HG03575 (cell line): ENCODE measurements around the gene HIF1A.

Source experiments
- ATAC-seq: cut with Tn5 transposase; IDR thresholded peaks from one replicate; pipeline ENCODE4 v1.9.1; 2021; ENCODE audit not compliant: unreplicated experiment, insufficient number of reproducible peaks, low FRiP score; ENCODE audit errors: extremely low read depth

HIF1A gene

DNA sequence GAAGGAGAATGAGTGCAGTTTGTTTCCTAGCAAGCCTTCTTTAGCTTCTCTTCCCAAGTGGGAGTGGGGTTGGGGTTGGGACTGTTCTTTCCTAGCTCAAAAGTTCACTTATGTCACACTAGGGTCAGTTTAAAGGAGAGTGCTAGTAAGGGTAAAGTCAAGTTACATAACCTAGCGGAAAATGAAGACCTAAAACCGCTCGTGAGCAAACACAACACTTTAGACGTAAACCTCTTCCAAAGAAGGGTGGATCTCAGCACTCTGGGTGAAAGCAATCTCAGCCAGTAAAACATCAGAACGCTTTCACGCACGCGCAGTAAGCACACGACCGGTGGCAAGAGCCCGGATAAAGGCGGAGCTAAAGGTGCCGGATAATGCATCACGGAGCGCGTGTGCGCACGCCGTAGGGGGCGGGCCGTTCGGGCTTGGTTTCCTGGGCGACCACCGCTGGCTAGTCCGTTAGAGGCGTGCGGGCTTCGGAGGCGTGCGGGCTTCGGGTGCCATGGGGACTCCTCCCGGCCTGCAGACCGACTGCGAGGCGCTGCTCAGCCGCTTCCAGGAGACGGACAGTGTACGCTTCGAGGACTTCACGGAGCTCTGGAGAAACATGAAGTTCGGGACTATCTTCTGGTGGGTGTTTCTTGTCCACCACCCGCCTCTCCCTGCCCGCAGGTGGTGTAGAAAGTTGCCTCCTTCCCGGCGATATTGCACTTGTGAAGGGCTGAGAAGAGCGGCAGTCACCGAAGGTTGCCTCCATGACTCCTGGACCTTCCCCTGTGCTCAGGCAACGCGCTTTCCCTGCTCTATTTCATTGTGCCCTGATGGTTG is 66.9 kb downstream of the HIF1A start, which contains the start of gene SNAPC1:
TSS of gene SNAPC1 (plus strand) at position 462 of the 828 bp plus-strand sequence. CDS start at position 503, 41 bp downstream.
- peak; percentile 76 for ATAC-seq

DNA sequence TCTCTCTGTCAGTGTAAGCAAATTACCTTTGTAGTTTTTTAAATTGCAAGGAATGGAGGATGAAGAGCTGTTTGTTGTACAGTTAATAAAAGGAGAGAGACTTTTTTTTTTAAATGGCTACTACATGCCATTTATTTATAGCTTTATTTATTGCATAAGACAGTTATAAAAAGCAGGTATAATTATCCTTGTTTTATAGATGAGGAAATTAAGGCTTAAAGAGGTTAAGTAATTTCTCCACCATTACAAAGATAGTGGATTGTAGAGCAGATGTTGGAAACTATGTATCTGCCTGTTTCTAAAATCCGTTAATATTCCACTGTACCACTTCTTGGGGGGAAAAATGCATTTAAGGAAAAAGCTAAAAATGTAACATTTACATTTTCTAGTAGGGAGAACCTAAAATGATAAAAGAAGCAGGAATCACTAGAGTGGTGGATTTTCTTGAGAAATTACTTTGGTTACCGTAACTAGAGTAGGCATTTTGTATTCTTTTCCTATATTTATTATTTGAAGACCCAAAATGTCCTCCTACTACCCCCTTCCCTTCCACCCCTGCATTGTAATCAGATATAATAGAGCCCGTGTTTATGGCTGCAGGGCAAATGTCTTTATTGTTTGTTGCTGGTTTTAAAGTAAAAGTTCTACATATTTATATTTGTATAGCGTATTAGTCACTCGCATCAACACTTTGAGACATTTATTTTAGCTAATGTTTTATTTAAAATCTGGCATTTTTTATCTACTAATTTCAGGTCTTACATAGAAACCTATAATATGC is 69.2 kb downstream of the HIF1A start:
- no peak for ATAC-seq

DNA sequence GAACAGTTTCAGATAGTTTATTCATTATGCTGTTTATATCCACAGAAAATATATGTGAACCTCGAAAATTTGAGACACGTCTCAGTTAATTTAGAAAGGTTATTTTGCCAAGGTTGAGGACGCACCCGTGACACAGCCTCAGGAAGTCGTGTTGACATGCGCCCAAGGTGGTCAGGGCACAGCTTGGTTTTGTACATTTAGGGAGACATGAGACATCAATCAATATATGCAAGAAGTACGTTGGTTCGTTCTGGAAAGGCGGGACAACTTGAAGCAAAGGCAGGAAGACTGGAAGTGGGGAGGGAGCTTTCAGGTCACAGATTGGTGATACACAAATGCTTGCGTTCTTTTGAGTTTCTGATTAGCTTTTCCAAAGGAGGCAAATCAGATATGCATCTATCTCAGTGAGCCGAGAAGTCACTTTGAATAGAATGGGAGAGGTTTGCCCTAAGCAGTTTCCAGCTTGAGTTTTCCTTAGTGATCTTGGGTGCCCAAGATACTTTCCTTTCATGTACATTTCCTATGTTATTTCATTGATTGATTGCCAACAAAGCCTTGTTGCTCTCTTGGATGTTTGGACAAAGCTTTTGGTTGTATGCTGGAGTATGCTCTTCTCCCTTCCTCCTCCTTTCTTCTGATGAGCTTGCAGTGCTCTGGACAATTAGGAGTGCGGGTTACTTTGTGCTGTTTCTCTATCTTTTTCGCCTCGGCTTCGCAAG is 70.1 kb downstream of the HIF1A start:
- no peak for ATAC-seq

DNA sequence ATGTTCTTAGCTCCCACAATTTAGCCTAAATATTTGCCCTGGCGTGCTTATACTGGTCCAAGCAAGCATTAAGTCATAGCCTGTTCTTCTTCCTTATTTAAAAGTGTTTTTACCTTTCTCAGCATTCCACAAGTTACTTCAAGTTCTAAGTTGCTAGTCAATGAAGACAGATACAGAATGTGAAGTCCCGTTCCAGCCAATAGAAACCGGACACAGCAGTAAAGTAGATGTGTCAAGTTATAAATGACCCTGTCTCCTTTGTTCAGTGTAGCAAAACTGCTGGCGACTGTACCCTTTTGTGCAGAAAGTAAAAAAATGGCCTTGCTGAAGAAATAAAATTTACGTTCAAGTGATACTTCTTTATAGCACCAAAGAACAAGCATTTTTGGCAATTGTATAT is 70.8 kb downstream of the HIF1A start:
- ATAC-seq = no peak

DNA sequence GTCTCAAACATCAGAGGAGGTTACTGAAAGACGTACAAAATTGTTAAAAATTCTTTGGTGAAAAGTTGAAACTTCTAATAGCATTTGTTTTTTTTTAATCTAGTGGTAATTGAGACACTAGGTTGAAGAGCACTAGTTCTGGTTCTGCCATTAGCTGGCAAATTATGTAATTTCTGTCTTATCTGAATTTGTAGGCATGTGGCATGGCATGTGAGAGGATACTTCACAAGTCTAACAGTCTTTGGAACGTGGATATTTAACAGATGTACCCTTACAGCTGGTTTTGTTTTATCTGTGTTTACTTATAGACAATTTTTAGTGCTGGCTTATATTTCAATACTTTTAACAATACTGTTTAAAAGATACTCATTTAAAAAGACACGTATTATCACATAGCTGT is 72.9 kb downstream of the HIF1A start:
- no peak for ATAC-seq

DNA sequence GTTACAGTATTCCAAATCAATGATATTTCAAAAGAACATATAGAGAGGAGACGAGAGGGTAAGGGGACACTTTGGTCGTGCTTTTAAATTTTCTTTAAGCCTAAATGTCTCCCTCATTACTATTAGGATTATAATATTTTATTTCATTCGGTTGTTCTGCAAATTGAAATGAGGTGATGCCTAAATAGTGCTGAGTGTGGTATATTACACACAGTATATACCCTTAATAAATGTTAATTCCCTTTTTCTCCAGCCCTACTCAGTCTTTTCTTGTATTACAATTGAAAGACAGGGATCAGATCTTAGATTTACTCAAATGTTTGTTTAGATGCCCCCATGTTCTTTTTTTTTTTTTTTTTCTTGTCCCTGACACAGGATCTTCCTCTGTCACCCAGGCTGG is 74.6 kb downstream of the HIF1A start:
- ATAC-seq = no peak

DNA sequence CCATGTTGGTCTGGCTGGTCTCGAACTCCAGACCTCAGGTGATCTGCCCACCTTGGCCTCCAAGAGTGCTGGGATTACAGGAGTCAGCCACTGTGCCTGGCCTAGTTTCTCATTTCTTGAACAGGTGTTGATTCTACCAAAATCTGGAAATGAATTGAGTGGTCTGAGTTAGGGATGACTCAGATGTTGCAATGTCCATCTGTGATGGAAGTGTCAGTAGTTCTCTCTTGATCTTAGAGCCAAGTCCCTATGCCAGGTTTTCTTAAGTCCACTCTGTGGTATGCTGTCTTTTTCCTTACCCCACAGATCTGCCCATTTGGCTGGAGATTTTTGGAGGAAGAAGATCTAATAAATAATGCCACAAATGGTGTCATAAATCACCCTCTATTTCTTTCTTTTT is 79.5 kb downstream of the HIF1A start:
- no peak for ATAC-seq

DNA sequence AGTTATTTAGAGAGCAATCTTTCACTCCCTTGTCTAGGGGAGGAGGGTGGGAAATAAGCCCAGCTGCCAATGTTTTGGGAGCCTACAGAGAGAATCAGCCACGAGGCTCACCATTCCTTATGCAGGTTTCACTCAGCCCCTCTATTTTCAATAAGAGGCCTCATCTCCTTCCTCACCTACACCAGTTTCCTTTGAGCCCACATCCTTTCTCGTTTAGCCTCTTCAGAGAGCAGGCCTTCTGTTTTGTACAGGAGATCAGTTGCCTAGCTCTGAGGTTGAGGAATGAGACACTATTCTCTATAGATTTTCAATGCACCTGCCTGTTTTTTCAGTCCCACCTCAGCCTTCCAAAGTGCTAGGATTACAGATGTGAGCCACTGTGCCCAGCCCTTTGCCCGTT is 84.8 kb downstream of the HIF1A start:
- no peak for ATAC-seq

DNA sequence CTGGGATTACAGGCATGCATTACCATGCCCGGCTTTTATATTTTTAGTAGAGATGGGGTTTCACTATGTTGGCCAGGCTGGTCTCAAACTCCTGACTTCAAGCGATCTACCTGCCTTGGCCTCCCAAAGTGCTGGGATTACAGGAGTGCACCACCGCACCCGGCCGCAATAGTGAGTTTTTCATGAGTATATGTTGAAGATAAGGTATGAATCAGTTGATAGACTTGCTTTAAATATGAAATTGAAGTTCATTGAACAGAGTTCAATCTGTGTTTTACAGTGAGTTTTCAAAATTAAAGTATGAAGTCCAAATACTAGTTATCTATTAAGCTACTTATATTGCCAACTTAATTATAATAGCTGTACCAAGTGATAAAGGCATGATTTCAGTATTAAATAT is 102.0 kb downstream of the HIF1A start:
- ATAC-seq = no peak
